Upper lobe of right lung (tissue), 1 donor: ENCODE measurements around the gene GJC1. TPM values are rescaled to one million over a fixed set of nuclear protein-coding genes. Genes with fewer than 3 reads are reported as not detected.

Experiments
- ATAC-seq: fragments of 200-7000 bp; cut with Tn5 transposase; one replicate; pipeline ENCODE4 v1.9.1; 2020; ENCODE audit warnings: mild to moderate bottlenecking, moderate library complexity
- DNase-seq: peaks from one replicate; pipeline ENCODE4 v3.0.0-alpha.2; 2020
- H3K27ac ChIP-seq: fragments of 200-600 bp; one replicate; pipeline ENCODE4 v1.8.0; 2022
- H3K27me3 ChIP-seq: fragments of 200-600 bp; one replicate; pipeline ENCODE4 v1.8.0; 2022; ENCODE audit warnings: mild to moderate bottlenecking
- H3K36me3 ChIP-seq: fragments of 200-600 bp; one replicate; pipeline ENCODE4 v1.8.0; 2022
- H3K4me1 ChIP-seq: fragments of 200-600 bp; one replicate; pipeline ENCODE4 v1.8.0; 2022
- H3K4me3 ChIP-seq: fragments of 200-600 bp; one replicate; pipeline ENCODE4 v1.8.0; 2022; ENCODE audit warnings: mild to moderate bottlenecking
- H3K9me3 ChIP-seq: fragments of 200-600 bp; one replicate; pipeline ENCODE4 v1.8.0; 2022
- intact Hi-C: fragments of 100-400 bp; cut with DNase I; formaldehyde crosslinking; loops from one replicate; pipeline ENCODE4 v1.11.0; 2022
- total RNA-seq: library from RNA; stranded (reverse); fragmentation: NEBNext Ultra II Directional; extraction: Animal tissue kit (Norgen Biotek cat#: 25700); gene quantifications from one replicate; pipeline ENCODE4 v1.2.1, GENCODE V29; 2021
- TF ChIP-seq, protein P1 (sequence below): fragments of 200-600 bp; IDR thresholded peaks from one replicate; pipeline ENCODE4 v1.8.0; 2022; ENCODE audit warnings: antibody characterized with exemption
- donor health status: DM: no; HTN: yes; CAD: no; lungs with severe emphysema.

The GJC1 gene
- total RNA-seq, 1 donor from 2014 or later: 22.8 TPM

DNA sequence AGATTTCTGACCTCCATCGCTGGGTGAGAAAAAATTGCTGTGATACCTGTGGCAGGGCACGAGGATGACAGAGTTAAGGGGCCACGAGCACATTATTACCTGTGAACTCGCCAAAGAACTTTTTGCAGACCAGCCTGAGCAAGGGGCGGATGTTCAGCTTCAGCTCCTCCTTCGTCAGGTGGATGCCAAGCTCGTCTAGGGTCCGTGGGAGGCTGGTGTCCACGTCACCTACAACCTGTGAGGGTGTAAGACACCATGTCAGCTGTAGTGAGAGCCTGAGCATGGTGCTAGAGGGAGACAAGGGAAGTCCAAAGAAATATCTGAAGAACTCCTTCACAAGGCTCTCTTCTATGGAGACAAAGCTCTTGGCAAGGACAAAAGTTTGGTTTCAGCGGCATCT lies 34.7 kb upstream of the GJC1 start:
- no peak for ATAC-seq
- no peak for DNase-seq
- Histone ChIP-seq H3K27me3 (no peaks in the 10 kb centered on the region), H3K9me3 (no peaks in the 10 kb centered on the region), H3K27ac (no peak overlapping the region), H3K4me3 (no peak overlapping the region), H3K4me1 (no peaks in the 10 kb centered on the region), H3K36me3 (peaks cover 92% of the 10 kb centered on the region)
- TF ChIP-seq, protein P1, sequence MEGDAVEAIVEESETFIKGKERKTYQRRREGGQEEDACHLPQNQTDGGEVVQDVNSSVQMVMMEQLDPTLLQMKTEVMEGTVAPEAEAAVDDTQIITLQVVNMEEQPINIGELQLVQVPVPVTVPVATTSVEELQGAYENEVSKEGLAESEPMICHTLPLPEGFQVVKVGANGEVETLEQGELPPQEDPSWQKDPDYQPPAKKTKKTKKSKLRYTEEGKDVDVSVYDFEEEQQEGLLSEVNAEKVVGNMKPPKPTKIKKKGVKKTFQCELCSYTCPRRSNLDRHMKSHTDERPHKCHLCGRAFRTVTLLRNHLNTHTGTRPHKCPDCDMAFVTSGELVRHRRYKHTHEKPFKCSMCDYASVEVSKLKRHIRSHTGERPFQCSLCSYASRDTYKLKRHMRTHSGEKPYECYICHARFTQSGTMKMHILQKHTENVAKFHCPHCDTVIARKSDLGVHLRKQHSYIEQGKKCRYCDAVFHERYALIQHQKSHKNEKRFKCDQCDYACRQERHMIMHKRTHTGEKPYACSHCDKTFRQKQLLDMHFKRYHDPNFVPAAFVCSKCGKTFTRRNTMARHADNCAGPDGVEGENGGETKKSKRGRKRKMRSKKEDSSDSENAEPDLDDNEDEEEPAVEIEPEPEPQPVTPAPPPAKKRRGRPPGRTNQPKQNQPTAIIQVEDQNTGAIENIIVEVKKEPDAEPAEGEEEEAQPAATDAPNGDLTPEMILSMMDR: no peak
- intact Hi-C loops: loop anchor here (5.0 kb wide), 1 partner anchor 88 kb away; no protein-coding TSS in a partner anchor

DNA sequence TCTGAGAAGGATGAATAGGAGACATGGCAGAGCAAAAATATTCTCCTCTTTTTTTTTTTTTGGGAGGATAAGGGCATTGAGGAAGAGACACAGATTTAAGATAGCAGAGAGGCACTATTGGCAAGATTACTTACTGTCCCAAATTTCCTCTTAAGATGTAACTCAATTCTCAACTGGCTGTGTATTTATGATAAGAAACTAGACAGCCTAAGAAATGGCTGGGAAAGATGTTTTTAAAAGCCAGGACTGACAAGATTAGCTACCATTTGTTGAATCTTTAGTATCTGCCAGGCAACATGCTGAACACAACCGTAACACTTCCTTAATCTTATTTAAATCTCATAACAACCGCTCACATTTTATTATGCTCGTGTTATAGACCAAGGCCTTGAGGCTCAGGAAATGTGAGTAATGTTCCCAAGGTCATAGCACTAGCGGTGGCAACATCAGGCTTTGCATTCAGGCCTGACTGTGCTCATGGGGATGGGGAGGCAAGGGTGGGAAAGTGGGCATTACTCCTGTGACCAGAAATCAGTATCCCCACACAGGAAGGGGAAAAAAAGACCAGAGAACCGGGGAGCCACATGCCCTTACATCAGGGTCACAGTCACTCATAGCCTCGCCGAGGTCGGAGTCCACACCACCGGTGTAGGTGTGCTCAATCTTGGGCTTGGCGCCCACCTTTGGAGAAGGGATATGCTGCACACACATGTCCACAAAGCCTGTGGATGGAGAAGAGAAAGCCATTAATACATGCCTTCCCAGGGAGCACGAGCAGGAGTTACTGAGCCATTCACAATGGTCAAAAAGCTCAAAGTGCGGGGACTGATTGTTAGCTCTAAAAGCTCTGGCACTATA lies 33.2 kb upstream of the GJC1 start:
- Histone ChIP-seq H3K27ac (peak overlapping the region; percentile 3), H3K4me3 (no peak overlapping the region), H3K27me3 (no peaks in the 10 kb centered on the region), H3K4me1 (no peaks in the 10 kb centered on the region), H3K9me3 (no peaks in the 10 kb centered on the region), H3K36me3 (peaks cover 92% of the 10 kb centered on the region)
- DNase-seq (no peak), ATAC-seq (no peak)
- intact Hi-C loops: no loop called here
- TF ChIP-seq, protein P1: no peak

DNA sequence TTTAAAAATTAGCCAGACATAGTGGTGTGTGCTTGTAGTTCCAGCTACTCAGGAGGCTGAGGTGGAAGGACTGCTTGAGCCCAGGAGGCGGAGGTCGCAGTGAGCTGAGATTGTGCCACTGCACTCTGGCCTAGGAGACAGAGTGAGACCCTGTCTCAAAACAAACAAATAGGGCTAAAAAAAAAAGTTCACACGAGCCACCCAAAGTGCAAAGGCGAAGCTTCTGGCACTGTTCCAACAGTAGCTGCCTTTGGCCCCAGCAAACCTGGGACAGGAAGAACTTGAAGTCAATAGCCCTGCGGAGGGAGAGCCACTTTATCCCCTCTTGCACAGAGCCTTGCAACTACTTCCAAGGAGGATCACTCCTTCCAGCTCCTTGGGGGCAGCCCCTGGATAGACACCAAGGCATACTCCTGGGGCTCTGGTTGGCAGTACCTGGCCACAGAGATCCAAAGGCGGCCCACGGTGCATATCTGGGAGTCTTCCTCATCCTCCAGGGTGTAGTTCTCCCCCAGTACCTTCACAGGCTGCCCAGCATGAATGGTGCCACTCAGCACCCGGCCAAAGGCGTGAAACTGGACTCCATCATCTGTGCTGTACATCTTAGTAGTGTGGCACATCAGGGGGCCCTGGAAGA lies 32.3 kb upstream of the GJC1 start:
- Histone ChIP-seq H3K4me1 (no peaks in the 10 kb centered on the region), H3K4me3 (no peak overlapping the region), H3K27me3 (no peaks in the 10 kb centered on the region), H3K36me3 (peaks cover 93% of the 10 kb centered on the region), H3K9me3 (no peaks in the 10 kb centered on the region), H3K27ac (peak overlapping the region; percentile 3)
- DNase-seq (no peak), ATAC-seq (no peak)
- intact Hi-C loops: no loop called here
- TF ChIP-seq, protein P1: no peak

DNA sequence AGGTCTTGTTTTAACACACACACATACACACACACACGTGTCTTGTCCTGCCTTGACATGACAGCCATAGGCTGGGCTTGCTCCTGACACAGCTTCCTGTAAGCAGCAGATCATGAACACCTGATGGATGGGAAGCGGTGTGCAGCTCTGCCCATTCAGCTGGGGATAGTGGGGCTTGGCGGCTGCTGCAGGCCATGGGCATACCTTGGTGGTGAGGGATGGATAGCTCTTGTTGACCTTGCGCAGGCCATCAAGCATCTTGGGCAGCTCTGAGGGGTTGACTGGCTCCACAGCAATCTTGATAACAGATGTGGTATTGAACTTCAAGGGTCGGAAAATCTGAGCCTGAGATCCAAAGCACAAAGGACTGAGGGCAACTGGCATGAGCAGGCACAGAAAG lies 29.6 kb upstream of the GJC1 start:
- Histone ChIP-seq H3K4me1 (no peaks in the 10 kb centered on the region), H3K9me3 (no peaks in the 10 kb centered on the region), H3K27ac (no peak overlapping the region), H3K27me3 (no peaks in the 10 kb centered on the region), H3K36me3 (peaks cover 99% of the 10 kb centered on the region), H3K4me3 (no peak overlapping the region)
- ATAC-seq (no peak), DNase-seq (no peak)
- intact Hi-C loops: no loop called here
- TF ChIP-seq, protein P1: no peak

DNA sequence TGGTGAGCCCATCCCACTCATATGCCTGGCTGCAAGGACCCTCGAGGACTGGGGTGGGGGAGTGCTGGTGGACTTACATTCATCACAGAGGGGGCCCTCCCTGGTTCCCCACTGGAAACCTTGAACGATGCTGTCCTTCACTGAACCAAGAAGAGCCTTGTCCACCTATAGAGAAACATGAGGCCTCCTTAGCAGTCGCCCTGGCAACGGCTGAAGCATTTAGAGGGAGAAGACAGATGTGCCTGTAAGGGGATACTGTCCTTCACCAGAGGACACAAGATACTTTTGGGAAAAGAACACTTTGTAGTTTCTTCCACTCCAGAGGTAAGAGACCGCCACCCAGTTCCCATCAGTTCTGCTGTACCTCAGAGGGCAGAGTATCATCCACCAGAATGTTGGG lies 24.1 kb upstream of the GJC1 start:
- H3K4me1 ChIP-seq: no peaks in the 10 kb centered on the region
- no peaks in the 10 kb centered on the region for H3K9me3 ChIP-seq
- peaks cover 93% of the 10 kb centered on the region for H3K36me3 ChIP-seq
- H3K27ac ChIP-seq: no peak overlapping the region
- intact Hi-C loops: no loop called here
- H3K27me3 ChIP-seq: no peaks in the 10 kb centered on the region
- no peak for DNase-seq
- H3K4me3 ChIP-seq: no peak overlapping the region
- ATAC-seq: no peak
- TF ChIP-seq, protein P1: no peak
